ENCODE measurements around the gene SSR1. TPM values are rescaled to one million over a fixed set of nuclear protein-coding genes. Genes with fewer than 3 reads are reported as not detected.
A peak's percentile ranks its signal among the peaks of the same experiment; 100 is the strongest.

The SSR1 gene
- total RNA-seq, 3 donors from 2014 or later = 52.2 to 53.6 (median 53.4) TPM

GRCh38 chr6:7255918-7256317 lies 57.1 kb downstream of the SSR1 start:
- Histone ChIP-seq H3K9me3 (peaks cover 10 to 11% of the 10 kb centered on the region in 2 donors), H3K36me3 (no peaks in the 10 kb centered on the region), H3K27ac (no peak overlapping the region), H3K4me1 (peaks cover 0 to 2% of the 10 kb centered on the region in 2 donors), H3K4me3 (no peak overlapping the region), H3K27me3 (no peaks in the 10 kb centered on the region)
- TF ChIP-seq POLR2A (IDR thresholded peaks at IDR 0.05) = no peak
- no peak for TF ChIP-seq CTCF (IDR thresholded peaks at IDR 0.05)
- no peak for TF ChIP-seq POLR2AphosphoS5 (IDR thresholded peaks at IDR 0.05)
- intact Hi-C loops (cut with DNase I; ENCODE audit: low total_unique reads) = no loop called here
- peak in 1 of 2 donors; percentile 24 for DNase-seq (ENCODE audit: low spot score in 2 of 2)

GRCh38 chr6:7254980-7255835 lies 57.8 kb downstream of the SSR1 start:
- intact Hi-C loops (cut with DNase I; ENCODE audit: low total_unique reads) = no loop called here
- DNase-seq (ENCODE audit: low spot score in 2 of 2) = no peak
- Histone ChIP-seq H3K4me3 (no peak overlapping the region), H3K27me3 (no peaks in the 10 kb centered on the region), H3K9me3 (peaks cover 10 to 11% of the 10 kb centered on the region in 2 donors), H3K4me1 (no peaks in the 10 kb centered on the region), H3K36me3 (no peaks in the 10 kb centered on the region), H3K27ac (peak overlapping the region in 1 of 2 donors; percentile 39)
- TF ChIP-seq CTCF (IDR thresholded peaks at IDR 0.05) (no peak), POLR2A (IDR thresholded peaks at IDR 0.05) (no peak), POLR2AphosphoS5 (IDR thresholded peaks at IDR 0.05) (no peak)

- TF ChIP-seq POLR2AphosphoS5 (IDR thresholded peaks at IDR 0.05) = no peak
- TF ChIP-seq CTCF (IDR thresholded peaks at IDR 0.05) = no peak
- no peak for TF ChIP-seq POLR2A (IDR thresholded peaks at IDR 0.05)
- H3K36me3 ChIP-seq = peaks cover 10% of the 10 kb centered on the region
- H3K4me1 ChIP-seq = no peaks in the 10 kb centered on the region
- H3K27me3 ChIP-seq = no peaks in the 10 kb centered on the region
- no peak overlapping the region for H3K27ac ChIP-seq
- H3K4me3 ChIP-seq = no peak overlapping the region
- peaks cover 10 to 11% of the 10 kb centered on the region in 2 donors for H3K9me3 ChIP-seq
- no peak for DNase-seq (ENCODE audit: low spot score in 2 of 2)
- intact Hi-C loops (cut with DNase I; ENCODE audit: low total_unique reads) = no loop called here
These were observed 60.6 kb downstream of the SSR1 start for GRCh38 chr6:7252390-7252789.

GRCh38 chr6:7251646-7252260 lies 61.2 kb downstream of the SSR1 start:
- Histone ChIP-seq H3K9me3 (peaks cover 10 to 11% of the 10 kb centered on the region in 2 donors), H3K36me3 (peaks cover 10% of the 10 kb centered on the region), H3K27me3 (no peaks in the 10 kb centered on the region), H3K4me1 (no peaks in the 10 kb centered on the region), H3K4me3 (no peak overlapping the region), H3K27ac (no peak overlapping the region)
- no peak for DNase-seq (ENCODE audit: low spot score in 2 of 2)
- intact Hi-C loops (cut with DNase I; ENCODE audit: low total_unique reads) = no loop called here
- TF ChIP-seq POLR2AphosphoS5 (IDR thresholded peaks at IDR 0.05) = no peak
- TF ChIP-seq POLR2A (IDR thresholded peaks at IDR 0.05) = no peak

GRCh38 chr6:7250812-7251211 lies 62.2 kb downstream of the SSR1 start:
- peaks cover 10% of the 10 kb centered on the region for H3K36me3 ChIP-seq
- DNase-seq (ENCODE audit: low spot score in 2 of 2) = no peak
- TF ChIP-seq POLR2AphosphoS5 (IDR thresholded peaks at IDR 0.05) = no peak
- no peak for TF ChIP-seq CTCF (IDR thresholded peaks at IDR 0.05)
- no peak for TF ChIP-seq POLR2A (IDR thresholded peaks at IDR 0.05)
- H3K4me3 ChIP-seq = no peak overlapping the region
- no peaks in the 10 kb centered on the region for H3K27me3 ChIP-seq
- peaks cover under 1 to 3% of the 10 kb centered on the region in 2 donors for H3K9me3 ChIP-seq
- H3K4me1 ChIP-seq = no peaks in the 10 kb centered on the region
- no peak overlapping the region for H3K27ac ChIP-seq
- intact Hi-C loops (cut with DNase I; ENCODE audit: low total_unique reads) = no loop called here

Data from breast epithelium (tissue), 4 donors.